ENCODE data around the gene ACSBG1. TPM values are rescaled to one million over a fixed set of nuclear protein-coding genes. Genes with fewer than 3 reads are reported as not detected.

ACSBG1 gene
- polyA plus RNA-seq, 1 donor from 2014 or later: 0.32 TPM

GRCh38 chr15:78223396-78224022 lies 10.9 kb downstream of the ACSBG1 start:
- H3F3A ChIP-seq (ENCODE audit: insufficient read depth, low read length, poor library complexity, severe bottlenecking): no peaks in the 10 kb centered on the region
- H3K27ac ChIP-seq (ENCODE audit: low read length): no peak overlapping the region
- H3K4me2 ChIP-seq (ENCODE audit: low read length): no peak overlapping the region
- no peaks in the 10 kb centered on the region for H3K27me3 ChIP-seq (ENCODE audit: insufficient read depth, low read depth, low read length)
- H3K36me3 ChIP-seq (ENCODE audit: insufficient read depth, low read length): no peaks in the 10 kb centered on the region
- TF ChIP-seq SMC3 (conservative IDR thresholded peaks at IDR 0.05; ENCODE audit: poor library complexity): no peak
- no peak for TF ChIP-seq TAF1 (IDR thresholded peaks at IDR 0.05; ENCODE audit: low read depth)
- H3K9me2 ChIP-seq (ENCODE audit: insufficient read depth, low read length): no peaks in the 10 kb centered on the region
- no peaks in the 10 kb centered on the region for H4K20me1 ChIP-seq (ENCODE audit: insufficient read depth)
- H2AFZ ChIP-seq (ENCODE audit: low read depth, low read length): no peak overlapping the region
- H3K4me3 ChIP-seq (ENCODE audit: low read length): no peak overlapping the region
- H3K9ac ChIP-seq (ENCODE audit: low read length): no peak overlapping the region
- no peaks in the 10 kb centered on the region for H3K9me3 ChIP-seq (ENCODE audit: low read length)
- no peaks in the 10 kb centered on the region for H3K79me2 ChIP-seq (replicated peaks; ENCODE audit: insufficient read depth, low read length)

GRCh38 chr15:78222745-78223395 lies 11.5 kb downstream of the ACSBG1 start:
- Histone ChIP-seq H3K36me3 (ENCODE audit: insufficient read depth, low read length) (no peaks in the 10 kb centered on the region), H3K9me3 (ENCODE audit: low read length) (no peaks in the 10 kb centered on the region), H3K9ac (ENCODE audit: low read length) (no peak overlapping the region), H3K4me3 (ENCODE audit: low read length) (no peak overlapping the region), H2AFZ (ENCODE audit: low read depth, low read length) (no peak overlapping the region), H3F3A (ENCODE audit: insufficient read depth, low read length, poor library complexity, severe bottlenecking) (no peaks in the 10 kb centered on the region), H3K9me2 (ENCODE audit: insufficient read depth, low read length) (no peaks in the 10 kb centered on the region), H3K4me2 (ENCODE audit: low read length) (no peak overlapping the region), H4K20me1 (ENCODE audit: insufficient read depth) (no peaks in the 10 kb centered on the region), H3K79me2 (replicated peaks; ENCODE audit: insufficient read depth, low read length) (no peaks in the 10 kb centered on the region), H3K27ac (ENCODE audit: low read length) (no peak overlapping the region), H3K27me3 (ENCODE audit: insufficient read depth, low read depth, low read length) (no peaks in the 10 kb centered on the region)
- no peak for TF ChIP-seq RAD21 (conservative IDR thresholded peaks at IDR 0.05)
- no peak for TF ChIP-seq SMC3 (conservative IDR thresholded peaks at IDR 0.05; ENCODE audit: poor library complexity)
- TF ChIP-seq TAF1 (IDR thresholded peaks at IDR 0.05; ENCODE audit: low read depth): no peak
- TF ChIP-seq REST (IDR thresholded peaks at IDR 0.05; ENCODE audit: borderline replicate concordance): no peak
- TF ChIP-seq CTCF (IDR thresholded peaks at IDR 0.05; ENCODE audit: poor library complexity, severe bottlenecking): no peak
- TF ChIP-seq POLR2AphosphoS5 (IDR thresholded peaks at IDR 0.05): no peak
- no peak for TF ChIP-seq EZH2 (IDR thresholded peaks at IDR 0.05; ENCODE audit: borderline replicate concordance, insufficient read depth, low read length, poor library complexity, severe bottlenecking)
- TF ChIP-seq EP300 (conservative IDR thresholded peaks at IDR 0.05; ENCODE audit: poor library complexity, severe bottlenecking): no peak
- TF ChIP-seq MXI1 (conservative IDR thresholded peaks at IDR 0.05; ENCODE audit: poor library complexity, severe bottlenecking): no peak
